HG03469 (cell line): ENCODE data around the gene TTC9B.
"Not testable (repeated sequence)": the region's sequence is repeated elsewhere in the genome, so short reads cannot be mapped to it uniquely, and the experiment has no call there.

Experiments used
- ATAC-seq: cut with Tn5 transposase; IDR thresholded peaks from one replicate; pipeline ENCODE4 v1.9.1; 2021; ENCODE audit warnings: mild to moderate bottlenecking, moderate library complexity, moderate number of reproducible peaks; ENCODE audit not compliant: unreplicated experiment

Gene TTC9B

GRCh38 chr19:40175820-40176219 is 42.4 kb downstream of the TTC9B start:
- ATAC-seq: no peak

DNA sequence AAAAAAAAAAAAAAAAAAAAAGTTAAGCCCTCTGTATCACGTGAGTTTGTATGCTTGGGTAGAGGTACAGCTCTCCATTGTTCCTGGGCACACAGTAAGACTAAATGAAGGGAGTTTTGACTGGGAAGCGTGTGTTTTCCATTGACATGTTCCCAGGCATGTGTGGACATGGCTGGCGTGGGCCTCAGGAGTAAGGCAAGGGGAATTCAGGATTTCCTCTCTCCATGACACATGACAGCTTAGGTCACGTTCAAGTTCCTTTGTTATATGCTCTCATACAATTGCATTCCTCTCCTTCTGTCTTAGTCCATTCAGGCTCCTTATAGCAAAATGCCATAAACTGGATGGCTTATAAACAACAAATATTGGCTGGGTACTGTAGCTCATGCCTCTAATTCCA is 44.1 kb downstream of the TTC9B start:
- ATAC-seq: no peak

- ATAC-seq: not testable (repeated sequence)
Measured at GRCh38 chr19:40171293-40171692, 46.9 kb downstream of the TTC9B start.

DNA sequence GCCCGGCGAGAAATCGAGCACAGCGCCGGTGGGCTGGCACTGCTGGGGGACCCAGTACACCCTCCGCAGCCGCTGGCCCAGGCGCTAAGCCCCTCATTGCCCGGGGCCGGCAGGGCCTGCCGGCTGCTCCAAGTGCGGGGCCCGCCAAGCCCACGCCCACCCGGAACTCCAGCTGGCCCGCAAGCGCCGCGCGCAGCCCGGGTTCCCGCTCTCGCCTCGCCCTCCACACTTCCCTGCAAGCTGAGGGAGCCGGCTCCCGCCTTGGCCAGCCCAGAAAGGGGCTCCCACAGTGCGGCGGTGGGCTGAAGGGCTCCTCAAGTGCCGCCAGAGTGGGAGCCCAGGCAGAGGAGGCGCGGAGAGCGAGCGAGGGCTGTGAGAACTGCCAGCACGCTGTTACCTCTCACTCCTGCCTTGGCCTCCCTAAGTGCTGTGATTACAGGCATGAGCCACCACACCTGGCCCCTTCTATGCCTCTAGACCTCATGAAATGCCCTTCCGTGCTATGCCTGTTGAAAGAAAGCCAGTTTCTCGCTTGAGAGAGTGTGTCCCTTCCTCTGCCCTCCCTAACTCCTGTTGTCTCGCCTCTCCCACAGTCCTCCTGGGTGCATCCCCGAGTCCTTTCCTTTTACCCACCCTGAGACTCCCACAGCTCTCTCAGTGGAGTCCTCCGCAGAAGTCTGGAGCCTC is 47.7 kb downstream of the TTC9B start:
- ATAC-seq: not testable (repeated sequence)

- ATAC-seq: not testable (repeated sequence)
Measured at GRCh38 chr19:40169482-40170302, 48.5 kb downstream of the TTC9B start.
